ENCODE data around the gene FAM107B. TPM values are rescaled to one million over a fixed set of nuclear protein-coding genes. Genes with fewer than 3 reads are reported as not detected.
"Not testable (repeated sequence)": the region's sequence is repeated elsewhere in the genome, so short reads cannot be mapped to it uniquely, and the experiment has no call there.

Gene FAM107B
- polyA plus RNA-seq, 2 donors: 9.0 to 24.2 TPM

DNA sequence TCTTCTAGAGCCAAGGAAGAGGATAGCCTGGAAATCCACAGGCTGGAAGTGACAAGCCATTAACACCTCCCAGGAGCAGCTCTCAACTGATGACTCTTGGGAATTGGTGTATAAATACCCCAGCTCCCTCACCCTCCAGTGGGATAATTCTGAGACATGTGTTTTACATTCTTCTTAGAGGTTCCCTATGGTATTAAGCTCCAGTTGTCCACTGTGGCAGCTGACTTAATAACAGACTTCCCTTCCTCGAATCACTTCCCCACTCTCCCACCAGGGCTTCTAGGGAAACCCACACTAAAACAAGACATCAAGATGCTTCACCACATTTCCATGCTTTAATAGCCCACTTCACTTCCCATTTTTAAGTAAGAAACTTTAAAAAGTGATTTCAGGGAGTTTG, 47.2 kb downstream of the FAM107B start:
- Histone ChIP-seq H3K4me1 (ENCODE audit: control insufficient read depth in 2 of 2, insufficient read depth in 2 of 2, low read length in 1 of 2) (no peaks in the 10 kb centered on the region), H3K27ac (ENCODE audit: low read depth in 2 of 2, low read length in 1 of 2) (no peak overlapping the region), H3K9me3 (ENCODE audit: control insufficient read depth in 2 of 2, insufficient read depth in 1 of 2, low read depth in 1 of 2, low read length in 1 of 2) (peaks cover 0 to 2% of the 10 kb centered on the region in 2 donors), H3K4me3 (ENCODE audit: low read depth in 1 of 2, low read length in 2 of 2) (no peak overlapping the region), H3K36me3 (ENCODE audit: control insufficient read depth in 2 of 2, insufficient read depth in 2 of 2, low read length in 1 of 2) (no peaks in the 10 kb centered on the region), H3K27me3 (ENCODE audit: control insufficient read depth in 1 of 2, insufficient read depth in 2 of 2, low read length in 2 of 2) (no peaks in the 10 kb centered on the region)
- WGBS, 2 donors: 71 to 73% methylated on average over 1 of the region's 1 CpG

DNA sequence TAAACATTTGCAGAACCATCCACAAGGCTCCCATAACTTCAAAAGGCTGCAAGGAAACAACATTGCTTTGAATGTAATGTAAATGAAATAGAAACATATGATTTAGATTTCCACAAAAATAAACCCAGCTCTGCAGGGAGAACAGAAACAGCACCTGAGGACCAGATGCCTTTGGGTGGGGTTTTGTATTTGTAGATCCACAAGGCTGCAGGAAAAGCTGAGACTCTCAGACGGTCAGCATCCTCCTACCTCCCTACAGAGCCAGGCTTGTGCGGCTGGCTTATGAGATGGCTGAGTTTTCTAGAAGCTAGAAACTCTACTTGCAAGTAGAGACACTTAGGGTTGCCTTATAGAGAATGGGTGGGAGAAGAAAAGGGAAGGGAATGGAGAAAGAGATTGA, 49.8 kb downstream of the FAM107B start:
- 89 to 100% methylated on average over 2 of the region's 2 CpGs for WGBS, 2 donors
- peaks cover 0 to 2% of the 10 kb centered on the region in 2 donors for H3K9me3 ChIP-seq (ENCODE audit: control insufficient read depth in 2 of 2, insufficient read depth in 1 of 2, low read depth in 1 of 2, low read length in 1 of 2)
- no peak overlapping the region for H3K27ac ChIP-seq (ENCODE audit: low read depth in 2 of 2, low read length in 1 of 2)
- H3K4me3 ChIP-seq (ENCODE audit: low read depth in 1 of 2, low read length in 2 of 2): no peak overlapping the region
- no peaks in the 10 kb centered on the region for H3K36me3 ChIP-seq (ENCODE audit: control insufficient read depth in 2 of 2, insufficient read depth in 2 of 2, low read length in 1 of 2)
- H3K4me1 ChIP-seq (ENCODE audit: control insufficient read depth in 2 of 2, insufficient read depth in 2 of 2, low read length in 1 of 2): no peaks in the 10 kb centered on the region
- H3K27me3 ChIP-seq (ENCODE audit: control insufficient read depth in 1 of 2, insufficient read depth in 2 of 2, low read length in 2 of 2): no peaks in the 10 kb centered on the region

DNA sequence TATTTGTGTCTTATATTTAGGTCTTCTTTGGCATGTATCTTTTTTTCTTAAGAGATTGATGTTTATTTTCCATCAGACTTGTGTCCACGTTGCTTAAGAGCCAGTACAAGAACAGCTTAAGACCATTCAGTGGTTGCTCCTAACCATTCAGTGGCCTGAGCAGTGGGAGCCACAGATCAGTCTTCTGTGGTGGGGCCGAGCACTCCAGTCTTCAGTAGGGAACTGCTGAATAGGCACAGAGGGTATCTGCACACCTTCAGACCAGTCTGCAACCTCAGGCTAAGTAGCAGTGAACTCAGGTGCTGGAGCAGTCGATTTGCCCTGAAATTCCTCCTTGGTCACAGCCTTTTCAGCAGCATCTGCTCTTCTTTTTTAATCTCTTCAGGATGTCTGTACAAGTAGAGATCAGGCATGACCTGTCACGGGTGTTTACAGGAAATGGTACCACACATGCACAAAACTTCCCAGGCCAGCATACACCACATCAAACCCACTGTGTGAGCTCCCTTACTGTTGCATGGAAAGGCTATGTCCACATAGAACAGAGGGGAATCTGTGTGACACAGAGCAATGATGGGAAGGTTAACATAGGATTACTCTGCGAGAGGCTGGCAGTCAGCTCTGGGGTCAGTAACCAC, 51.5 kb downstream of the FAM107B start:
- Histone ChIP-seq H3K4me1 (ENCODE audit: control insufficient read depth in 2 of 2, insufficient read depth in 2 of 2, low read length in 1 of 2) (no peaks in the 10 kb centered on the region), H3K27me3 (ENCODE audit: control insufficient read depth in 1 of 2, insufficient read depth in 2 of 2, low read length in 2 of 2) (no peaks in the 10 kb centered on the region), H3K36me3 (ENCODE audit: control insufficient read depth in 2 of 2, insufficient read depth in 2 of 2, low read length in 1 of 2) (no peaks in the 10 kb centered on the region), H3K27ac (ENCODE audit: low read depth in 2 of 2, low read length in 1 of 2) (no peak overlapping the region), H3K4me3 (ENCODE audit: low read depth in 1 of 2, low read length in 2 of 2) (no peak overlapping the region), H3K9me3 (ENCODE audit: control insufficient read depth in 2 of 2, insufficient read depth in 1 of 2, low read depth in 1 of 2, low read length in 1 of 2) (peaks cover 0 to 2% of the 10 kb centered on the region in 2 donors)
- 75 to 76% methylated on average over 5 of the region's 5 CpGs for WGBS, 2 donors

DNA sequence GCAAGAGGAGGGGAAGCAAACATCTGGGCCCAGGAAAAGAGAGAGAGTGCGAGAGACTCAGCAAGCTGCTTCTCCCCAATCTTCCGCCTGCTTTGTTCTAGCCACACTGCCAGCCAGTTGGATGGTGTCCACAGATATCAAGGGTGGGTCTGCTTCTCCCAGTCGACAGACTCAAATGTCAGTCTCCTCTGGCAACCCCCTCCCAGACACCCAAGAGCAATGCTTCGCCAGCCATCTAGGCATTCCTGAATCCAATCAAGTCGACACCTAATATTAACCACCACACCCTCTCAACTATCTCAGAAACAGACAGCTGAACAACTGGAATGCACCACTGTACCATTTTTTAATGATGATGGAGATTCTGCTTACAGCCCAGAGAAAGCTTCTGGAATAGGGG, 57.1 kb downstream of the FAM107B start:
- Histone ChIP-seq H3K27me3 (ENCODE audit: control insufficient read depth in 1 of 2, insufficient read depth in 2 of 2, low read length in 2 of 2) (no peaks in the 10 kb centered on the region), H3K4me3 (ENCODE audit: low read depth in 1 of 2, low read length in 2 of 2) (no peak overlapping the region), H3K36me3 (ENCODE audit: control insufficient read depth in 2 of 2, insufficient read depth in 2 of 2, low read length in 1 of 2) (no peaks in the 10 kb centered on the region), H3K9me3 (ENCODE audit: control insufficient read depth in 2 of 2, insufficient read depth in 1 of 2, low read depth in 1 of 2, low read length in 1 of 2) (peaks cover 0 to 2% of the 10 kb centered on the region in 2 donors), H3K27ac (ENCODE audit: low read depth in 2 of 2, low read length in 1 of 2) (no peak overlapping the region), H3K4me1 (ENCODE audit: control insufficient read depth in 2 of 2, insufficient read depth in 2 of 2, low read length in 1 of 2) (no peaks in the 10 kb centered on the region)
- 70 to 88% methylated on average over 5 of the region's 5 CpGs for WGBS, 2 donors

DNA sequence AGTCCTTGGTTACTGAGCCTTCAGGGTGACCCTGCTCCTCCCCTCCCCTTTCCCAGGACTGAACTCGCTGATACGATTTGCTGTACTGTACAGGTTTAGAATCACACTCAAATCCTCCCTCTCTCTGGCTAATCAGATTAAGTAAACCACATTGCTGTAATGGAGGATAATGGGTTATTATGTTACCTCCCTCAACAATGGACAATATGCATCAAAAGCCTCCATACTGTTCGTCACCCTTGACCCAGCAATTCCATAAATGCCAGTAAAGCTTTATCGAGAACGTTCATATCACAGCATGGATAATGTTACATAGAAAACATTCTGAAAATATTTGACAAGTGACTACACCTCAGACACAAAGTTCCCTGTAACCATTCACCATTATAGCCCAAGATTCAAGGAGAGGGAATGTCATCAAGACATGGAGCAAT, 61.7 kb downstream of the FAM107B start:
- Histone ChIP-seq H3K4me1 (ENCODE audit: control insufficient read depth in 2 of 2, insufficient read depth in 2 of 2, low read length in 1 of 2) (no peaks in the 10 kb centered on the region), H3K27ac (ENCODE audit: low read depth in 2 of 2, low read length in 1 of 2) (no peak overlapping the region), H3K27me3 (ENCODE audit: control insufficient read depth in 1 of 2, insufficient read depth in 2 of 2, low read length in 2 of 2) (no peaks in the 10 kb centered on the region), H3K4me3 (ENCODE audit: low read depth in 1 of 2, low read length in 2 of 2) (no peak overlapping the region), H3K36me3 (ENCODE audit: control insufficient read depth in 2 of 2, insufficient read depth in 2 of 2, low read length in 1 of 2) (no peaks in the 10 kb centered on the region), H3K9me3 (ENCODE audit: control insufficient read depth in 2 of 2, insufficient read depth in 1 of 2, low read depth in 1 of 2, low read length in 1 of 2) (peaks cover 0 to 2% of the 10 kb centered on the region in 2 donors)
- 85 to 91% methylated on average over 5 of the region's 5 CpGs for WGBS, 2 donors

DNA sequence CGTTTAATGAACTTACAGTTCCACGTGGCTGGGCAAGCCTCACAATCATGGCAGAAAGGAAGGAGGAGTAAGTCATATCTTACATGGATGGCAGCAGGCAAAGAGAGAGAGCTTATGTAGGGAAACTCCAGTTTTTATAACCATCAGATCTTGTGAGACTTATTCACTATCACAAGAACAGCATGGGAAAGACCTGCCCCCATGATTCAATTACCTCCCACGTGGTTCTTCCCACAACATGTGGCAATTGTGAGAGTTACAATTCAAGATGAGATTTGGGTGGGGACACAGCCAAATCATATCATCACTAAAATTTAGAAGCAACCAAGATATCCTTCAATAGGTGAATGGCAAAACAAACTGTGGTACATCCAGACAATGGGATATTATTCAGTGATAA, 65.4 kb downstream of the FAM107B start:
- H3K4me3 ChIP-seq (ENCODE audit: low read depth in 1 of 2, low read length in 2 of 2); H3K4me1 ChIP-seq (ENCODE audit: control insufficient read depth in 2 of 2, insufficient read depth in 2 of 2, low read length in 1 of 2); H3K27me3 ChIP-seq (ENCODE audit: control insufficient read depth in 1 of 2, insufficient read depth in 2 of 2, low read length in 2 of 2); H3K27ac ChIP-seq (ENCODE audit: low read depth in 2 of 2, low read length in 1 of 2); H3K9me3 ChIP-seq (ENCODE audit: control insufficient read depth in 2 of 2, insufficient read depth in 1 of 2, low read depth in 1 of 2, low read length in 1 of 2); H3K36me3 ChIP-seq (ENCODE audit: control insufficient read depth in 2 of 2, insufficient read depth in 2 of 2, low read length in 1 of 2): not testable (repeated sequence)
- 79 to 83% methylated on average over 3 of the region's 3 CpGs for WGBS, 2 donors

DNA sequence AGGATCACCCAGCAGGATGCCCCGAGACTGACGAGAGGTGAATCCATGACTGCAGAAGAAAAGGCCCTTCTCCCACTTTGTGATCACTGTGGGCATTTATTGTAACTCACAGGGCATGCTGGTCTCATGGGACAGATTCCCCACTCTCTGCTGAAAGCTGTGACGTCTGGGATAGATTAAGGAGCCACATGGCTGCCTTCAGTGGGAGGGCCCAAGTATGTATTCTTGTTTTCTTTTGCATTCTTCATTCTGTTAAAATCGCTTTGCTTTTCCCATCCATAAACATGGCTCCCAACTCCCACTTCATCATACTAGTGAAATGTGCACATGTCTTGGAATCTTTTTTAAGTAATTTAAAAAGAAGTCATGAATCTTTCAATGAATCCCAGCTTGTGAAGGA, 67.2 kb downstream of the FAM107B start:
- Histone ChIP-seq H3K27me3 (ENCODE audit: control insufficient read depth in 1 of 2, insufficient read depth in 2 of 2, low read length in 2 of 2) (no peaks in the 10 kb centered on the region), H3K36me3 (ENCODE audit: control insufficient read depth in 2 of 2, insufficient read depth in 2 of 2, low read length in 1 of 2) (no peaks in the 10 kb centered on the region), H3K27ac (ENCODE audit: low read depth in 2 of 2, low read length in 1 of 2) (no peak overlapping the region), H3K9me3 (ENCODE audit: control insufficient read depth in 2 of 2, insufficient read depth in 1 of 2, low read depth in 1 of 2, low read length in 1 of 2) (no peaks in the 10 kb centered on the region), H3K4me1 (ENCODE audit: control insufficient read depth in 2 of 2, insufficient read depth in 2 of 2, low read length in 1 of 2) (no peaks in the 10 kb centered on the region), H3K4me3 (ENCODE audit: low read depth in 1 of 2, low read length in 2 of 2) (no peak overlapping the region)
- WGBS, 2 donors: 80 to 84% methylated on average over 4 of the region's 4 CpGs

DNA sequence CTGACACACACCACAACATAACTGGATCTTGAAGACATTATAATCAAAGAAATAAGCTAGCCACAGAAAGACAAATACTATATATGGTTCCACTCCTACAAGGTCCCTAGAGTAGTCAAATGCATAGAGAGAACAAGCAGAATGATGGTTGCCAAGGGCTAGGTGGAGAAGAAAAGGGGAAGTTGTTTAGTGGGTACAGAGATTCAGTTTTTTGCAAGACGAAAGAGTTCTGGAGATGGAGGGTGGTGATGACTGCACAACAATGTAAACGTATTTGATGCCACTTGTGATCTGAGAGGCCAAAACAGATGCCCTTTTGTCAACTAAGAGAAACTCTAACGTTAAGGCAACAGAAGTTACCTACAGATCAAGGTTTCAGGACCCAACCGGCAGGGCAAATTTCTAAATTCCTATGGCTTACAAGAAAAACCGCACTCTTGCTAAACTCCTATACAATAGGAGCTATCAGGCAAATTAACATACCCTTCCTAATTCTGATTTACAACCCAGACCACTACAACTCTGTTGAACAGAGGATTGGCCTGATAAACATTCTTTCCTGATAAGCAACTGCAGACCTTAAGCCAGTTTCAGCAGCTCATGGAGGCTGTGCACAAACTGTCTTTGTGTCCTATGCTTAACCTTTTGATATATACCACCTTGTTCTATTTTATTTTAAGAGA, 69.0 kb downstream of the FAM107B start:
- Histone ChIP-seq H3K27ac (ENCODE audit: low read depth in 2 of 2, low read length in 1 of 2) (no peak overlapping the region), H3K27me3 (ENCODE audit: control insufficient read depth in 1 of 2, insufficient read depth in 2 of 2, low read length in 2 of 2) (no peaks in the 10 kb centered on the region), H3K4me1 (ENCODE audit: control insufficient read depth in 2 of 2, insufficient read depth in 2 of 2, low read length in 1 of 2) (no peaks in the 10 kb centered on the region), H3K9me3 (ENCODE audit: control insufficient read depth in 2 of 2, insufficient read depth in 1 of 2, low read depth in 1 of 2, low read length in 1 of 2) (no peaks in the 10 kb centered on the region), H3K36me3 (ENCODE audit: control insufficient read depth in 2 of 2, insufficient read depth in 2 of 2, low read length in 1 of 2) (no peaks in the 10 kb centered on the region), H3K4me3 (ENCODE audit: low read depth in 1 of 2, low read length in 2 of 2) (no peak overlapping the region)
- WGBS, 2 donors: 74 to 76% methylated on average over 5 of the region's 5 CpGs

DNA sequence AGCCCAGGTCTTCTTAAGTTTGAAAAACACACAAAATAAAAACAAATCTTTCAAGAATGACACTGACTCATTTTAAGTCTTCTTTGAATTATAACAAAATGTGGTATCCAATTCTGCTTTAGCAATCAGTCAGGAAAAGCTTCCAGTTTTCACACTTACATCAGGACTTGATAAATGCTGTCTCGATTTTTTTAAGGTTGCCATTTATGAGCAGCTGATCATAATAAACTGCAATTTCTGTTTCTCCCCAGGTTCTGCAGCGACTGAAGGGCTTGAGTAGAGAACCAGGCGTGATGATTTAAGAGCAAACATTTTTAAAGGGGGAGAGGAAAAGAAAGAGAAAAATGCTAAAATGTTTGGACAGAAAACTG, 71.1 kb downstream of the FAM107B start:
- H3K4me3 ChIP-seq (ENCODE audit: low read depth in 1 of 2, low read length in 2 of 2): no peak overlapping the region
- H3K9me3 ChIP-seq (ENCODE audit: control insufficient read depth in 2 of 2, insufficient read depth in 1 of 2, low read depth in 1 of 2, low read length in 1 of 2): no peaks in the 10 kb centered on the region
- no peaks in the 10 kb centered on the region for H3K36me3 ChIP-seq (ENCODE audit: control insufficient read depth in 2 of 2, insufficient read depth in 2 of 2, low read length in 1 of 2)
- no peaks in the 10 kb centered on the region for H3K4me1 ChIP-seq (ENCODE audit: control insufficient read depth in 2 of 2, insufficient read depth in 2 of 2, low read length in 1 of 2)
- H3K27ac ChIP-seq (ENCODE audit: low read depth in 2 of 2, low read length in 1 of 2): no peak overlapping the region
- WGBS, 2 donors: 84 to 87% methylated on average over 3 of the region's 3 CpGs
- H3K27me3 ChIP-seq (ENCODE audit: control insufficient read depth in 1 of 2, insufficient read depth in 2 of 2, low read length in 2 of 2): no peaks in the 10 kb centered on the region

DNA sequence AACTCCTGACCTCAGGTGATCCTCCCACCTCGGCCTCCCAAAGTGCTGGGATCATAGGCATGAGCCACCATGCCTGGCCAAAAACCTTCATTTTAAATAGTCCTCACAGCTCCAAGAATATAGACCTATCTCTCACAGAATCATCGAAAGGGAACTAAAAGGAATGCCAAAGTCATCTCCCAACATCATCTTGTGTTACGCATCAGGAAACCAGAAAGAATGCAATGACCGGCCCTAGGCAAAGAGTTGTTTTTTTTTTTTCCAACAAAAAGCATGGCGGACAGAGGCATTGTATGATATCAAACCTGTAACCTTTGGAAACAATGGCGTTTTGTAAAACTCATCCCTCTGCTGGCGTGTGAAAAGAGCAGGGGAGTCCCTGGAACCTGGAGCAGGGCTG, 73.2 kb downstream of the FAM107B start:
- Histone ChIP-seq H3K4me3 (ENCODE audit: low read depth in 1 of 2, low read length in 2 of 2) (no peak overlapping the region), H3K27ac (ENCODE audit: low read depth in 2 of 2, low read length in 1 of 2) (no peak overlapping the region), H3K36me3 (ENCODE audit: control insufficient read depth in 2 of 2, insufficient read depth in 2 of 2, low read length in 1 of 2) (no peaks in the 10 kb centered on the region), H3K4me1 (ENCODE audit: control insufficient read depth in 2 of 2, insufficient read depth in 2 of 2, low read length in 1 of 2) (no peaks in the 10 kb centered on the region), H3K9me3 (ENCODE audit: control insufficient read depth in 2 of 2, insufficient read depth in 1 of 2, low read depth in 1 of 2, low read length in 1 of 2) (no peaks in the 10 kb centered on the region), H3K27me3 (ENCODE audit: control insufficient read depth in 1 of 2, insufficient read depth in 2 of 2, low read length in 2 of 2) (no peaks in the 10 kb centered on the region)
- 91 to 92% methylated on average over 7 of the region's 7 CpGs for WGBS, 2 donors
